SU-DHL-6 (cell line): ENCODE results near the gene CCNDBP1.

Experiments
- H2AFZ ChIP-seq: fragments of 200-600 bp; sonication (generic); 2 replicates; pipeline ENCODE4 v1.6.1; 2014; ENCODE audit warnings: low read depth, mild to moderate bottlenecking, moderate library complexity, mixed read lengths, antibody characterized with exemption, low read length; ENCODE audit not compliant: severe bottlenecking
- H3F3A ChIP-seq: fragments of 200-600 bp; shearing (Covaris generic); 2 replicates; pipeline ENCODE4 v1.6.0; 2016; ENCODE audit warnings: antibody characterized with exemption, mild to moderate bottlenecking; ENCODE audit not compliant: insufficient read depth
- H3K27ac ChIP-seq: fragments of 200-600 bp; sonication (generic); 2 replicates; pipeline ENCODE4 v1.5.1; 2016; ENCODE audit warnings: low read depth, mild to moderate bottlenecking, low read length, moderate library complexity, mixed read lengths
- H3K27me3 ChIP-seq: fragments of 200-600 bp; sonication (generic), shearing (Covaris generic); 2 replicates; pipeline ENCODE4 v1.6.0; 2014; ENCODE audit warnings: mild to moderate bottlenecking, low read length
- H3K36me3 ChIP-seq: fragments of 200-600 bp; sonication (generic); 2 replicates; pipeline ENCODE4 v1.6.1; 2014; ENCODE audit warnings: mild to moderate bottlenecking, low read length, mixed read lengths
- H3K4me2 ChIP-seq: fragments of 300-600, 200-600 bp; shearing (Covaris generic), sonication (generic); 2 replicates; pipeline ENCODE4 v1.6.0; 2014; ENCODE audit warnings: low read length, low read depth, mild to moderate bottlenecking; ENCODE audit not compliant: poor library complexity, severe bottlenecking
- H3K4me3 ChIP-seq: fragments of 200-600 bp; sonication (generic); 2 replicates; pipeline ENCODE4 v1.5.1; 2014; ENCODE audit warnings: antibody characterized with exemption, low read length, mild to moderate bottlenecking, mixed read lengths; ENCODE audit not compliant: insufficient read depth, poor library complexity, severe bottlenecking
- H3K79me2 ChIP-seq: fragments of 200-600 bp; sonication (generic); 2 replicates; pipeline ENCODE4 v1.6.1; 2014; ENCODE audit warnings: mild to moderate bottlenecking, low read length, moderate library complexity; ENCODE audit not compliant: insufficient read depth
- H3K9ac ChIP-seq: fragments of 200-600 bp; sonication (generic); 2 replicates; pipeline ENCODE4 v1.7.0; 2014; ENCODE audit warnings: mild to moderate bottlenecking, low read length
- H3K9me2 ChIP-seq: fragments of 200-600 bp; sonication (generic); replicated peaks from 2 replicates; pipeline ENCODE4 v1.6.1; 2014; ENCODE audit warnings: low read length; ENCODE audit not compliant: insufficient read depth
- H3K9me3 ChIP-seq: fragments of 200-600 bp; sonication (generic); 2 replicates; pipeline ENCODE4 v1.6.1; 2014; ENCODE audit warnings: low read length, mixed read lengths; ENCODE audit not compliant: insufficient read depth
- H4K20me1 ChIP-seq: fragments of 200-600 bp; sonication (generic); 2 replicates; pipeline ENCODE4 v1.6.1; 2014; ENCODE audit warnings: low read depth, mild to moderate bottlenecking, antibody characterized with exemption, low read length, moderate library complexity, mixed read lengths
- EZH2phosphoT487 ChIP-seq: fragments of 200-600 bp; sonication (generic), shearing (Covaris generic); conservative IDR thresholded peaks from 2 replicates; pipeline ENCODE4 v1.6.1; 2018; ENCODE audit warnings: mild to moderate bottlenecking, antibody characterized with exemption, low read length, moderate library complexity, mixed read lengths
- TF ChIP-seq, protein P1 (sequence below): fragments of 200-600 bp; sonication (generic); IDR thresholded peaks from one replicate; pipeline ENCODE4 v1.5.1; 2017; ENCODE audit warnings: antibody characterized with exemption, mild to moderate bottlenecking, low read length, moderate library complexity; ENCODE audit not compliant: insufficient read depth, poor library complexity, severe bottlenecking

Gene CCNDBP1

DNA sequence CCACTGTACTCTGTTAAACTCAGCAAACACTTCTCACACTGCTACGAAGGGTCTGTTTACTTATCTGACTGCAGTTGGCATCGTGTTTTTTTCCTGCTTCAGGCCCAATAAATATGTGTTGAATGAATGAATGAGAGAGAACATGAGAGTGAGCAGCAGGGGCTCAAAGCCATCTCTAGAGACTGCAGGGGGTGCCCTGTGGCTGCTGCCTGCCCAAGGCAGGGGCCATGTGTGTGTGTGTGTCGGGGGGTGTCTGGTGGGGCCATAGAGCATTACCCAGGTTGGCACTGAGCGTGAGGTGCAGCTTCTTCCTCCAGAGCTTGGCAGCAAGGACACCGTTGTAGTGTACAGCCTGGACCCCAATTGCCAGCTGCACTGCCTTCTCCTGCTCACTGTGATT is 20.9 kb downstream of the CCNDBP1 start:
- H3K79me2 ChIP-seq, result no peaks in the 10 kb centered on the region
- H3F3A ChIP-seq, result no peaks in the 10 kb centered on the region
- H3K27me3 ChIP-seq, result no peaks in the 10 kb centered on the region
- H4K20me1 ChIP-seq, result no peaks in the 10 kb centered on the region
- no peak overlapping the region for H3K4me2 ChIP-seq
- no peak overlapping the region for H2AFZ ChIP-seq
- no peak overlapping the region for H3K9ac ChIP-seq
- no peak overlapping the region for H3K27ac ChIP-seq
- TF ChIP-seq, protein P1, sequence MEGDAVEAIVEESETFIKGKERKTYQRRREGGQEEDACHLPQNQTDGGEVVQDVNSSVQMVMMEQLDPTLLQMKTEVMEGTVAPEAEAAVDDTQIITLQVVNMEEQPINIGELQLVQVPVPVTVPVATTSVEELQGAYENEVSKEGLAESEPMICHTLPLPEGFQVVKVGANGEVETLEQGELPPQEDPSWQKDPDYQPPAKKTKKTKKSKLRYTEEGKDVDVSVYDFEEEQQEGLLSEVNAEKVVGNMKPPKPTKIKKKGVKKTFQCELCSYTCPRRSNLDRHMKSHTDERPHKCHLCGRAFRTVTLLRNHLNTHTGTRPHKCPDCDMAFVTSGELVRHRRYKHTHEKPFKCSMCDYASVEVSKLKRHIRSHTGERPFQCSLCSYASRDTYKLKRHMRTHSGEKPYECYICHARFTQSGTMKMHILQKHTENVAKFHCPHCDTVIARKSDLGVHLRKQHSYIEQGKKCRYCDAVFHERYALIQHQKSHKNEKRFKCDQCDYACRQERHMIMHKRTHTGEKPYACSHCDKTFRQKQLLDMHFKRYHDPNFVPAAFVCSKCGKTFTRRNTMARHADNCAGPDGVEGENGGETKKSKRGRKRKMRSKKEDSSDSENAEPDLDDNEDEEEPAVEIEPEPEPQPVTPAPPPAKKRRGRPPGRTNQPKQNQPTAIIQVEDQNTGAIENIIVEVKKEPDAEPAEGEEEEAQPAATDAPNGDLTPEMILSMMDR, result no peak
- no peak for TF ChIP-seq EZH2phosphoT487
- no peaks in the 10 kb centered on the region for H3K9me3 ChIP-seq
- H3K4me3 ChIP-seq, result no peak overlapping the region
- no peaks in the 10 kb centered on the region for H3K9me2 ChIP-seq
- no peaks in the 10 kb centered on the region for H3K36me3 ChIP-seq

DNA sequence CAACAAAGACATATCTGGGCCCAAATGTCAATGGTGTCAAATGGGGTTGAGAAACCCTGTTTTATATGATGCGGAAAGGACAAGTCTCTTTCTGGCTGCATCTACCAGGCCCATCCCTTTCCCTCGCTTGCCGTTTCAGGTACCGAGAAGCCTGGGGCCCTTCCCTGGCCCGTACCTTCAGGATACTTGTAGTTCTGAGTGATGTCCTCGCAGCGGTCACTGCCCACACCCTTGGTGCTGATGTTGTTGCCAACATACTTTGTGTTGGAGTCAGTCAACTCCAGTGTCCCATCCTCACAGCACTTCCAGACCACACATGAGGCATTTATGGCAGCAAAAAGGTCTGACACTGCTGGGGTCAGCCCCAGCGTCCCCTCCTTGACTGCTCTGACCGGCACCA is 21.8 kb downstream of the CCNDBP1 start:
- Histone ChIP-seq H3K79me2 (no peaks in the 10 kb centered on the region), H3K4me3 (no peak overlapping the region), H3K27me3 (no peaks in the 10 kb centered on the region), H3K36me3 (no peaks in the 10 kb centered on the region), H3K4me2 (no peak overlapping the region), H3K9me2 (no peaks in the 10 kb centered on the region), H3F3A (no peaks in the 10 kb centered on the region), H3K9me3 (no peaks in the 10 kb centered on the region), H2AFZ (no peak overlapping the region), H3K27ac (no peak overlapping the region), H3K9ac (no peak overlapping the region), H4K20me1 (no peaks in the 10 kb centered on the region)
- TF ChIP-seq EZH2phosphoT487, result no peak
- TF ChIP-seq, protein P1, result no peak

DNA sequence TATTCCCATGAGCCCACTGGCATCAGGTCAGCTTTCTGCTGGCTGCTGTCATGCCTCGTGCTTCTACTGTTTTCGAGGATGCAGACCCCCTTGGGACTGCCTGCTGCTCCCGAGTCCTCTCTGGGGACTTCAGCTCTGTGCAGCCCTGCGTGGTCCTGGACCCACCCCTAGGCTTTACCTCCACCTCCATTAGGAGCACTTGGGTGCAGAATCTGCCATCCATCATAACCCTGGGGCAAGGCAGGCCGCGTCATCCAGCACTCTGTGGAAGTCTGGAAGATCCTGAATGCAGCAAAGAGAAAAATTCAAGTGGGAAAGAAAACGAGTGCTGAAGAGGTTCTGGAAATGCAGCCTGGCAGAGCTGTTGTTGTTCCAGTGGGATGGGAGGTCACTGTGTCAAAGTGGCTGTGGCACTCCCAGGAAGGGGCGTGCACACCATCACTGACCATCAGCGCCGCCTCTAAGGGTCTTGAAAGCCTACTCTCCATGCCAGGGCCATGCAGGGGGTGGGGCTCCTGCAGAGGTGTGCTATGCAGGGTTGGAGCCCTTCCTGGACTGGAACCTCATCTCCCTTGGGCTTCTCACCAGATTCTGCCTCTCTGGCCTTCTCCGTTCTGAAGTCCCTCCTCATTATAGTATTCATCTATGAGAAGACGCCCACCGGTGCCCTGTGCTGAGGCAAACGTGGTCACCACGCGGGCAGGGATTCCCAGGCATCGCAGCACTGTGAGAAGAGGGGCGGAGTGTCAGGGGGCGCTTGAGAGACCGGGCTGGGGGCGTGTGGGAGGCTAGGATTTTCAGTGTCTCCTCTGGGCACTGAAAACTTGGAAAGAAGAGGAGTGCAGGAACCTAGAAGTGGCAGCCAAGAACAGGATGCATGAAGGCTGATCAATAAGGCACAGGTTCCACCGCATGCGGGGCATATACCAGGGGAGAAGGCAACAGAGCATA is 23.1 kb downstream of the CCNDBP1 start:
- H3K9ac ChIP-seq, result no peak overlapping the region
- no peak overlapping the region for H3K4me2 ChIP-seq
- H2AFZ ChIP-seq, result no peak overlapping the region

More for the DNA sequence above, 23.1 kb downstream of the CCNDBP1 start:
- Histone ChIP-seq H3K4me3 (no peak overlapping the region), H3F3A (no peaks in the 10 kb centered on the region), H3K9me2 (no peaks in the 10 kb centered on the region), H3K27ac (no peak overlapping the region), H3K79me2 (no peaks in the 10 kb centered on the region), H3K36me3 (no peaks in the 10 kb centered on the region), H4K20me1 (no peaks in the 10 kb centered on the region), H3K9me3 (no peaks in the 10 kb centered on the region), H3K27me3 (no peaks in the 10 kb centered on the region)
- TF ChIP-seq EZH2phosphoT487, result no peak
- TF ChIP-seq, protein P1, result no peak
